Measurements from ENCODE around the gene HOXA13. TPM values are rescaled to one million over a fixed set of nuclear protein-coding genes. Genes with fewer than 3 reads are reported as not detected.

HOXA13 gene
- total and polyA plus RNA-seq, 10 of the 15 experiments (the other 5 are each of a cell fraction or from before 2014, with no cell fraction given) = not detected

- Histone ChIP-seq H3K27ac (ENCODE audit: control insufficient read depth, insufficient read depth) (no peak overlapping the region), H3K9ac (ENCODE audit: control insufficient read depth, insufficient read depth, low read length) (no peak overlapping the region), H3K79me2 (ENCODE audit: control insufficient read depth, insufficient read depth, low read length) (no peaks in the 10 kb centered on the region), H3K4me3 (no peak overlapping the region), H3K9me3 (replicated peaks; ENCODE audit: control insufficient read depth, insufficient read depth, low read length) (no peaks in the 10 kb centered on the region; the same call in 2 of the 3 replicates), H3K27me3 (replicated peaks in 1 of 2; ENCODE audit: control insufficient read depth in 2 of 2, insufficient read depth in 2 of 2, low read length in 1 of 2) (peaks cover 47 to 54% of the 10 kb centered on the region in 2 experiments), H3K4me2 (ENCODE audit: control insufficient read depth, insufficient read depth) (no peak overlapping the region), H4K20me1 (ENCODE audit: control insufficient read depth, insufficient read depth) (0 out of 2 replicates have a peak, but pooled peaks cover 3% of the 10 kb centered on the region), H3K4me1 (ENCODE audit: control insufficient read depth, insufficient read depth, low read length) (no peaks in the 10 kb centered on the region), H3K36me3 (ENCODE audit: control insufficient read depth in 2 of 2, insufficient read depth in 2 of 2, low read length in 1 of 2) (no peaks in the 10 kb centered on the region), H2AFZ (ENCODE audit: control insufficient read depth, low read depth, low read length) (no peak overlapping the region)
- FAIRE-seq (no peak), DNase-seq (ENCODE audit: low read depth, low spot score) (no peak), ATAC-seq (no peak)
- POLR2A ChIA-PET = no interaction called here
- in situ Hi-C loops (cut with MboI) (no loop called here), intact Hi-C loops (cut with micrococcal nuclease; ENCODE audit: unreplicated experiment) (no loop called here)
- RAD21 ChIA-PET (ENCODE audit: unreplicated experiment) = interaction anchor here (0.6 kb wide), 1 partner anchor 71 kb away, joined by 4 read pairs; no protein-coding TSS in a partner anchor
- CTCF ChIA-PET = interaction anchor here (0.6 to 2.1 kb wide), 3 partner anchors 8 to 582 kb away, joined by 3 to 7 read pairs (median 3); no protein-coding TSS in a partner anchor
- SMC1A ChIA-PET (ENCODE audit: uncharacterized antibody, unreplicated experiment) = interaction anchor here (0.6 to 1.2 kb wide), 2 partner anchors 8 to 591 kb away, joined by 3 to 5 read pairs; no protein-coding TSS in a partner anchor
- no TSS peak for BruUV-seq (replicated peaks)
- 16% methylated on average over 44 of the region's 46 CpGs for WGBS (ENCODE audit: insufficient coverage, insufficient replicate concordance, low lambda C conversion rate, missing lambda C conversion rate)
- no peak for TF ChIP-seq CHD2 (IDR thresholded peaks at IDR 0.05; ENCODE audit: borderline replicate concordance, low read depth, low read length)
- no peak for TF ChIP-seq PBX3 (IDR thresholded peaks at IDR 0.05; ENCODE audit: insufficient replicate concordance, low read depth, low read length)
- no peak for TF ChIP-seq HSF1 (IDR thresholded peaks at IDR 0.05; ENCODE audit: low read depth, low read length)
- TF ChIP-seq ZBTB4 (CRISPR knock-in tag; IDR thresholded peaks at IDR 0.05) = no peak
- 0 out of 2 replicates have a peak, but pooled peaks have one; percentile 10 for TF ChIP-seq IKZF1 (conservative IDR thresholded peaks at IDR 0.05)
- TF ChIP-seq DPF2 (IDR thresholded peaks at IDR 0.05) = no peak
- TF ChIP-seq PKNOX1 (IDR thresholded peaks at IDR 0.05) = no peak
- no peak for TF ChIP-seq REST (IDR thresholded peaks at IDR 0.05; ENCODE audit: low read depth, low read length)
- peak; percentile 45 for TF ChIP-seq SUZ12 (IDR thresholded peaks at IDR 0.05; ENCODE audit: unreplicated experiment)
- TF ChIP-seq SRF (IDR thresholded peaks at IDR 0.05; ENCODE audit: low read depth in 2 of 2, low read length in 2 of 2) = no peak
Observed at GRCh38 chr7:27187475-27188385, 12.2 kb downstream of the HOXA13 start.
